ENCODE results near the gene SERBP1. TPM values are rescaled to one million over a fixed set of nuclear protein-coding genes. Genes with fewer than 3 reads are reported as not detected.

The SERBP1 gene
- total and polyA plus RNA-seq, 2 of the 8 experiments (the other 6 are each of a cell fraction or from before 2014, with no cell fraction given): 229 to 536 TPM

GRCh38 chr1:67439277-67440029 is 9.3 kb upstream of the SERBP1 start (continued):
- TF ChIP-seq CHD7 (IDR thresholded peaks at IDR 0.05; ENCODE audit: insufficient replicate concordance, low read length) (no peak), SIX5 (IDR thresholded peaks at IDR 0.05; ENCODE audit: low read depth, low read length) (no peak), PHF8 (conservative IDR thresholded peaks at IDR 0.05; ENCODE audit: low read depth, low read length) (no peak), TEAD4 (IDR thresholded peaks at IDR 0.05; ENCODE audit: low read depth, low read length) (no peak), TCF12 (IDR thresholded peaks at IDR 0.05; ENCODE audit: low read depth, low read length) (no peak), EP300 (IDR thresholded peaks at IDR 0.05; ENCODE audit: borderline replicate concordance in 1 of 2, low read depth in 2 of 2, low read length in 2 of 2) (no peak), SP4 (IDR thresholded peaks at IDR 0.05; ENCODE audit: low read length) (no peak), CTCF (IDR thresholded peaks at IDR 0.05; ENCODE audit: control extremely low read depth in 1 of 3, insufficient read depth in 1 of 3, low read depth in 1 of 3, low read length in 3 of 3) (no peak)
